ENCODE results near the gene RAD21L1. TPM values are rescaled to one million over a fixed set of nuclear protein-coding genes. Genes with fewer than 3 reads are reported as not detected.

RAD21L1 gene
- total RNA-seq, 1 donor from 2014 or later = 1.1 TPM

DNA sequence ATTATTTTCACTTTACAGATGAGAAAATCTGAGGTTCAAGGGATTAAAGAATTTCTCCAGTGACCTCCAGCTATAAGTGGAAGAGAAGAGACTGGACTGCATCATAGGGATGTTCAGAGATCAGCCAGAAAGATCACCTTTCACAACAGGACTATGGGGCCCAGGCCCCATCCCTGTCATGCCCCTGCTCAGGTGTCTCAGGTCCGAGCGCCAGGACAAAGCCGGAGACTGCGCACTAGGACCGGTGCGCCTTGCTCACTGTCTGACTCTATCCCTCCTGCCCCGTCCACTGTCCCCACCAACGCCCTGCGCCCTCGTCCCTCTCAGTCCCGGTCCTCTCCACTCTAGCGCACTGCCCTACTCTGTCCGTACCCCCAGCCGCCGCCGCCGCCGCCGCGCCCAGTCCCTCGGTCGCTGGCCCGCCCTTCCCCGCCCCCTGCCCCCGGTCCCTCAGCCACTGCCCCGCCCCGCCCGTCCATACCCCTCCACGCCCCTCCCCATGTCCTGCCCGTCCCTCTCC is 521 bp upstream of the RAD21L1 start:
- Mint-ChIP-seq H3K4me1 (ENCODE audit: unreplicated experiment) (peaks cover 5% of the 10 kb centered on the region), H3K27me3 (ENCODE audit: unreplicated experiment) (peaks cover 5% of the 10 kb centered on the region), H3K4me3 (ENCODE audit: unreplicated experiment) (peak overlapping the region; percentile 86), H3K27ac (ENCODE audit: unreplicated experiment) (peak overlapping the region; percentile 48), H3K36me3 (ENCODE audit: low read depth, unreplicated experiment) (no peaks in the 10 kb centered on the region), H3K9me3 (ENCODE audit: unreplicated experiment) (no peaks in the 10 kb centered on the region)
- TF ChIP-seq, protein P1, sequence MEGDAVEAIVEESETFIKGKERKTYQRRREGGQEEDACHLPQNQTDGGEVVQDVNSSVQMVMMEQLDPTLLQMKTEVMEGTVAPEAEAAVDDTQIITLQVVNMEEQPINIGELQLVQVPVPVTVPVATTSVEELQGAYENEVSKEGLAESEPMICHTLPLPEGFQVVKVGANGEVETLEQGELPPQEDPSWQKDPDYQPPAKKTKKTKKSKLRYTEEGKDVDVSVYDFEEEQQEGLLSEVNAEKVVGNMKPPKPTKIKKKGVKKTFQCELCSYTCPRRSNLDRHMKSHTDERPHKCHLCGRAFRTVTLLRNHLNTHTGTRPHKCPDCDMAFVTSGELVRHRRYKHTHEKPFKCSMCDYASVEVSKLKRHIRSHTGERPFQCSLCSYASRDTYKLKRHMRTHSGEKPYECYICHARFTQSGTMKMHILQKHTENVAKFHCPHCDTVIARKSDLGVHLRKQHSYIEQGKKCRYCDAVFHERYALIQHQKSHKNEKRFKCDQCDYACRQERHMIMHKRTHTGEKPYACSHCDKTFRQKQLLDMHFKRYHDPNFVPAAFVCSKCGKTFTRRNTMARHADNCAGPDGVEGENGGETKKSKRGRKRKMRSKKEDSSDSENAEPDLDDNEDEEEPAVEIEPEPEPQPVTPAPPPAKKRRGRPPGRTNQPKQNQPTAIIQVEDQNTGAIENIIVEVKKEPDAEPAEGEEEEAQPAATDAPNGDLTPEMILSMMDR (IDR thresholded peaks at IDR 0.05; ENCODE audit: unreplicated experiment) = no peak
- no peak for DNase-seq (ENCODE audit: low spot score)

DNA sequence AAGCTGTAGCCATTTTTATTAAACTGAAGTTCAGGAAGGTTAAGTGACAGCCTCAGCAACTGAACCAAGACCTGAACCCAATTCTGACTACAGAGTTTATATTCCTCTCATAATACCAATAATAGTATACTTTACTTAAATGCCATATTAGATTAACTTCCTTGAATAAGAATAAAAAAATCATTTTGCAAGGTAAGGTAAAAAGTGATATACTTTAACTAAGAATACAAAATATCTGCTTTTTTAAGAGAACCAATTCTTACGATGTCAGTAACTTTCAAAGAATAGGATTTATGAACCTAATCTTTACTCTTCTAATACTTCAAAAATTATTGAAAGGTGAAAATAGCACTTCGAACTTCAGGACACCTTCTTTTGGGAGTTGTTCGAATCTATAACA is 3.7 kb downstream of the RAD21L1 start:
- peaks cover 5% of the 10 kb centered on the region for H3K4me1 Mint-ChIP-seq (ENCODE audit: unreplicated experiment)
- no peaks in the 10 kb centered on the region for H3K36me3 Mint-ChIP-seq (ENCODE audit: low read depth, unreplicated experiment)
- no peak for DNase-seq (ENCODE audit: low spot score)
- peaks cover 4% of the 10 kb centered on the region for H3K27me3 Mint-ChIP-seq (ENCODE audit: unreplicated experiment)
- H3K9me3 Mint-ChIP-seq (ENCODE audit: unreplicated experiment) = no peaks in the 10 kb centered on the region
- TF ChIP-seq, protein P1 (IDR thresholded peaks at IDR 0.05; ENCODE audit: unreplicated experiment) = no peak
- no peak overlapping the region for H3K27ac Mint-ChIP-seq (ENCODE audit: unreplicated experiment)
- no peak overlapping the region for H3K4me3 Mint-ChIP-seq (ENCODE audit: unreplicated experiment)

DNA sequence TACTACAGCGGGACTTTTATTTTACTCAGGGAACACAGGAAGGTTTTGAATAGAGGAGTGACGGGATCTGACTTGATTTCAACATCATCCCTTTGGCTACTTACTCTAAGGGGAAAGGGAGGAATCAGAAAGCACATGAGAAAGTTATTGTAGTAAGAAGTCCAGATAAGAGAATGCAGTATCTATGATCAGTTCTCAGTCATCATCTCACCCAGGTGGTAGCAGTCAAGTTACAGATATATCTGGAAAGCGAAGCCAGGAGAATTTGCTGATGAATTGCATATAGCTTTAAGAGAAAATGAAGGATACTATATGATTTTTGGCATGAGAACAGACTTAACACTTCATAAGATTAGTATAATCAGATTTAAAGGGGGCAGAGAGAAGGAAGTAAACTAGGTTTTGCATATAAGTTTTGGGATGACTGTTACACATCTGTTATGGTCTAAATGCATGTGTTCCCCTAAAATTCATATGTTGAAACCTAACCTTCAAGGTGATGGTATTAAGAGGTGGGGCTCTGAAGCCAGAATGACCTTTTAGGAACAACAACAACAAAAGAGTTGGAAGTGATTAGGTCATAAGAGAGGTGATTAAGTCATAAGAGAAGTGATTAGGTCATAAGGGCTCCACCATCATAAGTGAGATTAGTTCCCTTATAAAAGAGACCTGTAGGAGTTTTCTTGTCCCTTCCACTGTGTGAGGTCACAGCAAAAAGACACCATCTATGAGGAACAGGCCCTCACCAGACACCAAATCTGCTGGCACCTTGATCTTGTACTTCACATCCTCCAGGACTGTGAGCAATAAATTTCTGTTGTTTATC is 6.7 kb downstream of the RAD21L1 start:
- H3K27ac Mint-ChIP-seq (ENCODE audit: unreplicated experiment) = no peak overlapping the region
- no peak for DNase-seq (ENCODE audit: low spot score)
- H3K27me3 Mint-ChIP-seq (ENCODE audit: unreplicated experiment) = peaks cover 2% of the 10 kb centered on the region
- TF ChIP-seq, protein P1 (IDR thresholded peaks at IDR 0.05; ENCODE audit: unreplicated experiment) = no peak
- no peaks in the 10 kb centered on the region for H3K36me3 Mint-ChIP-seq (ENCODE audit: low read depth, unreplicated experiment)
- H3K4me1 Mint-ChIP-seq (ENCODE audit: unreplicated experiment) = peaks cover 5% of the 10 kb centered on the region
- no peaks in the 10 kb centered on the region for H3K9me3 Mint-ChIP-seq (ENCODE audit: unreplicated experiment)
- H3K4me3 Mint-ChIP-seq (ENCODE audit: unreplicated experiment) = no peak overlapping the region

DNA sequence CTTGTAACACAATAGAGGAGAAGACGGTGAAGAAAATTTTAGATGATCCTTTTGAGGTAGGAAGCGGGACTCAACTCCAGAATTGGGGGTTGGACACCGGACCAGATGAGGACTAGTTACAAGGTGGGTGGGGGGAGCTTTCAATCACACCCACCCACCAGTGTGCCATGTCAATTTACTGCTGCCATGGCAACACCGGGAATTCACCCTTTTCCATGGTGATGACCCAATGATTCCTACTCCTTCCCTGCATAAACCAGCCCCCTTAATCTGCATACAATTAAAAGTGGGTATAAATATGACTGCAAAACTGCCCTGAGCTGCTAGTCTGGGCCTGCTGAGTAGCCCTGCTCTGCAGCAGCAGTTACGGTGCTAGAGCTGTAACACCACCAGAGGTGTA is 14.7 kb downstream of the RAD21L1 start:
- Mint-ChIP-seq H3K4me3 (ENCODE audit: unreplicated experiment) (no peak overlapping the region), H3K4me1 (ENCODE audit: unreplicated experiment) (peaks cover 25% of the 10 kb centered on the region), H3K36me3 (ENCODE audit: low read depth, unreplicated experiment) (no peaks in the 10 kb centered on the region), H3K27ac (ENCODE audit: unreplicated experiment) (peak overlapping the region; percentile 88), H3K27me3 (ENCODE audit: unreplicated experiment) (peaks cover 3% of the 10 kb centered on the region), H3K9me3 (ENCODE audit: unreplicated experiment) (no peaks in the 10 kb centered on the region)
- no peak for DNase-seq (ENCODE audit: low spot score)
- TF ChIP-seq, protein P1 (IDR thresholded peaks at IDR 0.05; ENCODE audit: unreplicated experiment) = no peak

DNA sequence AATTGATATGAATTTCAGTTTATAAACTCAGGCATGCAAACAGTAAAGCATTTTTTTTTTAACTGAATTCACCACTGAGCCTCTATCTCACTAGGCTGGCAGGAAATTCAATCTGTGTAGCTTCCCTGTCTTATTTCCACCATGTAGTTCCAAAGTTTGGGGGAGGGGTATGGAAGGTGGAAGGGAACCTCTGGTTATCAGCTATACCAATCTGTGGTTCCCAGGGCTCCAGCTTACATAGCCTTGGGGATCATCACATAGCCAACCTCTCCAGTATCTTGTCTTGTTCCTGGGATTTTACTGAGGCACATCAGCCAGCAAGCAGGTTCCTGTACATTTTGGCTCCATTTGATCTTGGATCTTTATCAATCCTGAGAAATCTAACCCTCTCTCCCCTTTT is 15.6 kb downstream of the RAD21L1 start:
- DNase-seq (ENCODE audit: low spot score) = peak; percentile 9
- peaks cover 30% of the 10 kb centered on the region for H3K4me1 Mint-ChIP-seq (ENCODE audit: unreplicated experiment)
- peaks cover 3% of the 10 kb centered on the region for H3K27me3 Mint-ChIP-seq (ENCODE audit: unreplicated experiment)
- no peaks in the 10 kb centered on the region for H3K36me3 Mint-ChIP-seq (ENCODE audit: low read depth, unreplicated experiment)
- TF ChIP-seq, protein P1 (IDR thresholded peaks at IDR 0.05; ENCODE audit: unreplicated experiment) = no peak
- H3K9me3 Mint-ChIP-seq (ENCODE audit: unreplicated experiment) = no peaks in the 10 kb centered on the region
- H3K4me3 Mint-ChIP-seq (ENCODE audit: unreplicated experiment) = no peak overlapping the region
- peak overlapping the region; percentile 78 for H3K27ac Mint-ChIP-seq (ENCODE audit: unreplicated experiment)

Measured in endothelial cell (in vitro differentiated cells).